NB4 (cell line): ENCODE results near the gene KPNB1.

ENCODE experiments used
- CTCF ChIP-seq: IDR thresholded peaks from one replicate; pipeline ENCODE4 v1.5.1; 2012; ENCODE audit warnings: low read depth, low read length
- MAX ChIP-seq: IDR thresholded peaks from 2 replicates; pipeline ENCODE4 v1.6.1; 2011; ENCODE audit warnings: low read depth, low read length
- POLR2A ChIP-seq: IDR thresholded peaks from 2 replicates; pipeline ENCODE4 v1.6.1; 2011; ENCODE audit warnings: mild to moderate bottlenecking; ENCODE audit not compliant: insufficient read length; ENCODE audit errors: extremely low read depth

- TF ChIP-seq CTCF = no peak
- no peak for TF ChIP-seq POLR2A
- TF ChIP-seq MAX = no peak
Observed at GRCh38 chr17:47719411-47720152, 69.9 kb downstream of the KPNB1 start.
